Stimulated activated CD4-positive, alpha-beta T cell treated with anti-CD3 and anti-CD28 coated beads, Interleukin-2, amount 100 ng/mL, for 48 hours (primary cell): ENCODE data around the gene MICALL2.

Experiments
- DNase-seq, 2 donors: peaks; one replicate each; pipeline ENCODE4 v3.0.0-alpha.2; 2020

The MICALL2 gene

DNA sequence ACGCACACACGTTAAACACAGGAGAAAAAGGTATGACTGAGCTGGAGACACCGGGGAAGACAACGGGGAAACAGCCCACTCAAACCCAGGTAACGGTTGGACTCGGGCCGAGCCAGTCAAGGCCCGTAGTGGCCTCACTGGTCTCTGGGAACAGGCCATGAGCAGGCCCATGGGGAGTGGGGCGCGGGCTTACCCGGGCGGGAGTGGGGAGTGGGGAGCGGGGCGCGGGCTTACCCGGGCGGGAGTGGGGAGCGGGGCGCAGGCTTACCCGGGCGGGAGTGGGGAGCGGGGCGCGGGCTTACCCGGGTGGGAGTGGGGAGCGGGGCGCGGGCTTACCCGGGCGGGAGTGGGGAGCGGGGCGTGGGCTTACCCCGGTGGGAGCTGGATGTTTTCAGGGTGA lies 33.4 kb upstream of the MICALL2 start:
- no peak for DNase-seq

GRCh38 chr7:1492221-1492620 lies 33.0 kb upstream of the MICALL2 start:
- DNase-seq, result no peak

DNA sequence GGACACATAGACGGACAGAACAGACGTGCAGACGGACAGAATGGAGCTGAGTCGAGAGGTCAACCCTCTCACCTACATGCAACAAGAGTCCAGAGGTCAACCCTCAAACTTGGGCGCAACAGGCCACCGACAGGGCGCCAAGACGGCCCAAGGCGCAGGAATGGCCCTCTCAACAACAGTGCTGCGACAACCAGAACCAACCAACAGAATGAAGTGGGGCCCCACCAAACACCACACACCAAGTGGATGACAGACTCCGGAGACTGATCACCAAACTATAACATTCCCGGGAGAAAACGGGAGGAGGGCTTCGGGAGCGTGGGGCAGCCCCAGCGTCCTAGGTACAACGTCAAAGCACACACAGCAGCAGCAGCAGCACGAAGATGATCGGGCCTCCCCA lies 31.6 kb upstream of the MICALL2 start:
- no peak for DNase-seq

DNA sequence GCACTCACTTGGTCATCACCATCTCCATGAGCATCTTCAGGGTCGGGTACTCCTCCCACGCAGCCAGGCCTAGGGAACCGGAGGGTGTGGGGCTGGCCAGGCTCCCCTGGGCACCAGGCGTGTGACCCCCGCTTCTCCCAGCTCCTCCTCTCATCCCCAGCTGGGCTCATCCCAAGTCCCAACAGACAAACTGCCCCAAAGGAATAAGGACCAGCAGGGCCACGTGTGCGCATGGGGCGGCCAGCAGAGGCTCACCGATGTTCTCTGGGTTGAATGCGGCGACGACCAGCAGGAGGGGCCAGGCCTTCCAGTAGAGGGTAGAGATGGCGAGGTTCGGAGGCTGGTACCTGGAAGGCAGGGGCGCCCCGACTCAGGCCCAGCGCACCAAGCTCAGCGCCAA lies 30.1 kb upstream of the MICALL2 start:
- DNase-seq, result no peak

DNA sequence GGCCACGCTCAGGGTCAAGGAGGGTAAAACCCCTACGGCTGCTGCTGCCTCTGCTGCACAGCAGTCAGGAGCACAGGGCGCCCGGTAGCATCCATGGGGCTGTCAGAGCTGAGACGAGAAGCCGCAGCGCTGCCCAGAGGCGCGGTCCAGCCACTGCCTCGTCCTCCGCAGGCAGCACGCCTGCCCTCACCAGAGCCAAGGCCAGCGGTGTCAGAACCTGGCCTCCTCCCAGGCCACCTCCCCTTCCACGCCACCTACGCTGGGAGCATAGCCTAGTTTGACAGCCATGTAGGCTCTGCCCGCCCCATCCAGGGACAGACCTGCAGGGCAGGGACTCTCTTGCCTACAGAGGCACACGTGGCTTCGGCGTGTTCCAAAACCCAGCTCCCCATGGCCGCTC lies 28.7 kb upstream of the MICALL2 start:
- DNase-seq, result no peak

- no peak for DNase-seq
Measured at GRCh38 chr7:1487466-1487865, 28.2 kb upstream of the MICALL2 start.

GRCh38 chr7:1486571-1486970 lies 27.3 kb upstream of the MICALL2 start:
- DNase-seq, result no peak

GRCh38 chr7:1485156-1485555 lies 25.9 kb upstream of the MICALL2 start:
- no peak for DNase-seq

DNA sequence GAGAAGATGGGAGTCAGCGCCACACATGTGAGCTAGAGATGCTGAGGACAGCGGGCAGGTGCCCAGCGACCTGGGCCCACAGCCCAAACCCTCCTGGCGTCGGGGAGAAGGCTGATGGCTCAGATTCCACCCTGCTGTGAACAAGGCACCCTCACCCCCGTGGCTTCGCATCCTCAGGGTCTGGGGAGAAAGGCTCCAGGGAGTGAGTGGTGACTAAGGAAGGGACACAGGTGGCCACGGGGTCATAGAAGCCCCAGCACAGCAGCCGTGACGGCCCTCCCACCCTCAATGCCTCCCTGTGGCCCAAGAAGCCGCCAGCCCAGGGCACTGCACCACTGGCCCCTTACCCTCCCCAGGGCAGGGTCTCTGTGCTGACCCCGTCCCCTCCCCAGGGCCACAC lies 25.3 kb upstream of the MICALL2 start:
- no peak for DNase-seq

- DNase-seq, result no peak
Measured at GRCh38 chr7:1483536-1484505, 24.6 kb upstream of the MICALL2 start.

- DNase-seq, result no peak
Measured at GRCh38 chr7:1483079-1483478, 23.8 kb upstream of the MICALL2 start.

- DNase-seq, result no peak
Measured at GRCh38 chr7:1481300-1481699, 22.0 kb upstream of the MICALL2 start.

- DNase-seq, result no peak
Measured at GRCh38 chr7:1480670-1481069, 21.4 kb upstream of the MICALL2 start.

- no peak for DNase-seq
Measured at GRCh38 chr7:1479287-1479686, 20.0 kb upstream of the MICALL2 start.

DNA sequence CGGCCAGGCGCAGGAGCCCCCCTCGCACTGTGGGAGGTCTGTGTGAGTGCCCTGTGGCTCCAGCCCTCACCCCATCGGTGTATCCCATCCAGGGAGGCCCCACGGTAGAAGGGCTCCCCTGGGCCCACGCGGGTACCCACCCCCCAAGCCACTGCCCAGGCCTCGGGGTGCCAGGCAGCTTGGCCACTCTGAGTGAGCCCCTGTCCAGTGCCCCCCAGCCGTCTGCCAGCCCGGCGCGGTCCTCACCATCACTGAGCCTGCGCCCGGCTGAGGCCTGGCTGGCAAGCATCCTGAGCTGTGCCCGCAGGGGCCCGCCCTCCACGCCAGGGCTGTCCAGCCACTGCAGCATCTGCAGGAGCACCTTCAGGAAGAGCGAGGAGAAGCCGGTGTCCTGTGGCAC lies 19.2 kb upstream of the MICALL2 start:
- DNase-seq, result no peak

- DNase-seq, result no peak
Measured at GRCh38 chr7:1476859-1477258, 17.6 kb upstream of the MICALL2 start.

DNA sequence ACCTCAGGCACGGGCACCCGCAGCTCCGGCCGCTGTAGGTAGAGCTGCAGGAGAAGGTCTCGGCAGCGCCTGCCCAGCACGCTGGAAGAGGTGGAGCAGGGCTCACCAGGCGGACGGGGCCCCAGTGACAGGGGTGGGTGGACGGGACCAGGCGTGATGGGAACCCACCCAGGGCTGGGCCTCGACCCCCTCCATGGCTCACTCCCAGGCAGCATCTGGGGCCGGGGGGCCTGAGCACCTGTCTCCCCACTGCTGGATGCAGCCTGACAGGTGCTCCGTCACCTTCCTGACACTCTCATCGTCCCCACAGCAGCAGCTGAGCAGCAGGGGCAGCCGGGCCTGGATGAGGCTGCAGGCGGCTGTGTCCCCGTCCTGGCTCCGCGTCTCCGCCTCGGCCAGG lies 16.7 kb upstream of the MICALL2 start:
- no peak for DNase-seq

DNA sequence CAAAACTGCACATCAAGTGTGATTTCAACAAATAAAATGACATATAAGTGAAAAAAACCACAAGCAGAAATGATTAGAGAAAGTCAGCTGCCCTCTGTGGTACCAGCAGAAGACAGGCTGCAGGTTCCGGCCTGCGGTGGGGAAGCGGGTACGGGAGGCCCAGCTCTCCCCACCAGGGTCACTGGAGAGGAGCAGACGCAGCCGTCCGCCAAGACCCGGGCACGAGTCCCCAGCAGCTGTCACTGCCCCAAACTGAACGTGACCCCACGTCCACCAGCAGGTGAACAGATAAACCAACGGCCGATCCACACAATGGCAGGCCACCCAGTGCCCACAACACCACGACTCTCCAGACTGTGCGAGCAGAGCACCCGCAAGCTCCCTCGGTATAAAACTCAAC lies 16.1 kb upstream of the MICALL2 start:
- DNase-seq, result no peak

- DNase-seq, result no peak
Measured at GRCh38 chr7:1474736-1475135, 15.5 kb upstream of the MICALL2 start.

GRCh38 chr7:1473864-1474512 lies 14.7 kb upstream of the MICALL2 start:
- peak; percentile 80 to 88 for DNase-seq

- DNase-seq, result no peak
Measured at GRCh38 chr7:1470901-1471300, 11.6 kb upstream of the MICALL2 start.

GRCh38 chr7:1468643-1469298 lies 9.5 kb upstream of the MICALL2 start:
- no peak for DNase-seq

DNA sequence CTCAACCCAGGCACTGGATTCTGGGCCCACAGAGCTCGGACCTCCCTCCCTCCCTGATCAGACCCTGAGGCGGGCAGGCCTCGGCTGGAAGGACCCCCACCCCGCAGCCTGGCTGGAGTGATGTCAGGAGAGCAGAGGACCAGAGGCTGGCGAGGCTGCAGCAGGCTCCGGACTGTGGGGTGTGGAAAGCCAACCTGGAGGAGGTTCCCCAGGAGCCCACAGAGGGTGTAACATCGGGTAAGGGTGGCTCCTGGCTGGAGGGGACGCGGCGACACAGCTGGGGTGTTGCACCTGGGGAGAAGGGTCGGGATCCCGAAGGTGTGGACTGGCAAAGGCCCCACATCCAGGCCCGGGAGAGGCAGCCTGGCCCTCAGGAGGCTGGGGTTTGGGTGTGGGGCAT lies 8.9 kb upstream of the MICALL2 start:
- DNase-seq, result no peak
